Activated CD8-positive, alpha-beta memory T cell treated with anti-CD3 and anti-CD28 coated beads, Interleukin-2, amount 10 ng/mL, durations not matched to agents 7 days and 5 days (primary cell): ENCODE results near the gene PRRC2C. TPM values are rescaled to one million over a fixed set of nuclear protein-coding genes. Genes with fewer than 3 reads are reported as not detected.

Experiments used
- ATAC-seq: fragments of 150-1000 bp; cut with Tn5 transposase; one replicate; pipeline ENCODE4 v1.10.0; 2021; ENCODE audit warnings: moderate library complexity
- CTCF ChIA-PET: fragments of 350-600 bp; sonication (Branson Sonifier 250); formaldehyde crosslinking; loops from one replicate; lab custom pipeline; 2021; ENCODE audit warnings: antibody characterized with exemption; lab: Charles Lee
- DNase-seq: peaks from one replicate; pipeline ENCODE4 v3.0.0-alpha.2; 2020
- H3K27ac Mint-ChIP-seq: one replicate; pipeline ENCODE4 v1.8.0; 2021; ENCODE audit warnings: mild to moderate bottlenecking, mixed read lengths
- H3K27me3 Mint-ChIP-seq: one replicate; pipeline ENCODE4 v1.8.0; 2021; ENCODE audit warnings: mixed read lengths
- H3K36me3 Mint-ChIP-seq: one replicate; pipeline ENCODE4 v1.8.0; 2021; ENCODE audit warnings: mild to moderate bottlenecking, mixed read lengths
- H3K4me1 Mint-ChIP-seq: one replicate; pipeline ENCODE4 v1.8.0; 2021; ENCODE audit warnings: mixed read lengths
- H3K4me3 Mint-ChIP-seq: one replicate; pipeline ENCODE4 v1.8.0; 2021; ENCODE audit warnings: mild to moderate bottlenecking, moderate library complexity, mixed read lengths
- H3K9me3 Mint-ChIP-seq: one replicate; pipeline ENCODE4 v1.8.0; 2022; ENCODE audit warnings: low read depth, mixed read lengths
- total RNA-seq, 2 experiments: library from RNA; stranded (reverse); gene quantifications; one replicate each; pipeline ENCODE4 v1.2.3, GENCODE V29; 2021

Gene PRRC2C
- total RNA-seq, 2 experiments from 2014 or later: 225 to 244 TPM

- peaks cover 9% of the 10 kb centered on the region for H3K27me3 Mint-ChIP-seq
- H3K27ac Mint-ChIP-seq: no peak overlapping the region
- ATAC-seq: no peak
- CTCF ChIA-PET: no interaction called here
- no peaks in the 10 kb centered on the region for H3K9me3 Mint-ChIP-seq
- no peaks in the 10 kb centered on the region for H3K36me3 Mint-ChIP-seq
- H3K4me3 Mint-ChIP-seq: no peak overlapping the region
- no peak for DNase-seq
- no peaks in the 10 kb centered on the region for H3K4me1 Mint-ChIP-seq
Observed at GRCh38 chr1:171635661-171636060, 150.3 kb downstream of the PRRC2C start.

- no peak overlapping the region for H3K27ac Mint-ChIP-seq
Observed at GRCh38 chr1:171636141-171636540, 150.8 kb downstream of the PRRC2C start.

DNA sequence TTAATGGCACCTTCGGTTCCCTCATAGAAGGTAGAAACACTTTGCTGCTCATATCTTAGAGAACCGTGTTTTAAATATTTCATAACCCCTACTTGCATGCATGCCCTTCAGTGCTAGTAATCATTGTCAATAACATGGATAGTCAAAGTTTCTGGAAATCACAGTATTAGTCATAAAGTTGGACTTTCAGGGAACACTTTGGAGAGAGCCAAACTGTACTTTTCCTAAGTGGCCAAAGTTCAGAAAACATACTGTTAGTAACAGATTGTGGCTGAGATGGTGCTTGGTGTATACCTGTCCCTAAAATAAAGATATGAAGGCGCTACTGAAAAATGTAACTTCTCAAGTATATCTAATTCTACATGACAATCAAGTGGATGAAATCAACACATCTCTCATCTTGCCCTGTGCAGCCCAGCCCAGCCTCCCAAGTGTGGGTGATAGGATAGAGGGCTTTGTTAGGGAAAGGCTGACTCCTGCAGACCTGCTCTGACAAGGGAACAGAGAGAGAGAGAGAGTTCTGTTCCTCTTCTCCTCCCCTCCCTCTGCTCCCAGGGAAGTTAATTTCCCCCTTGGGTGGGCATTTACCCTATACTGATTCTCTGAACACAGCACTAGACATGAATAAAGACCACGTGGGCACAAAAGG, 152.7 kb downstream of the PRRC2C start:
- Mint-ChIP-seq H3K4me1 (no peaks in the 10 kb centered on the region), H3K9me3 (no peaks in the 10 kb centered on the region), H3K4me3 (no peak overlapping the region), H3K27ac (no peak overlapping the region), H3K27me3 (peaks cover 5% of the 10 kb centered on the region), H3K36me3 (no peaks in the 10 kb centered on the region)
- CTCF ChIA-PET: no interaction called here
- ATAC-seq: no peak
- DNase-seq: no peak

More at GRCh38 chr1:171636141-171636540, 150.8 kb downstream of the PRRC2C start:
- Mint-ChIP-seq H3K36me3 (no peaks in the 10 kb centered on the region), H3K4me1 (no peaks in the 10 kb centered on the region), H3K27me3 (peaks cover 9% of the 10 kb centered on the region), H3K4me3 (no peak overlapping the region), H3K9me3 (no peaks in the 10 kb centered on the region)
- DNase-seq (no peak), ATAC-seq (no peak)
- CTCF ChIA-PET: no interaction called here

DNA sequence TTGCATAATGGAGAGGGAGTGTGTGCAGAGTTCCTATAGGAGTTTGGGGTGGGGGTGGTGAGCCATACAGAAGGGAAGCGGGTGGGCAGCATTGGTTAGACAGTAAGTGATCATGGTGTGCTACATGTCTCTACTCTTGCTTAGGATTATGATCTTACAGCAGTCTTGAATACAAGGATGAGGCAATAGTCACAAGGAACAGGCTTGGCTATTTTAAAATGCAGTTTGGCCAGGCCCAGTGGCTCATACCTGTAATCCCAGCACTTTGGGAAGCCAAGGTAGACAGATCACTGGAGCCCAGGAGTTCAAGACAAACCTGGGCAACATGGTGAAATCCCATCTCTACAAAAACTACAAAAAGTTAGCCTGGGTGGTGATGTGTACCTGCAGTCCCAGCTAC, 154.9 kb downstream of the PRRC2C start:
- Mint-ChIP-seq H3K4me1 (peaks cover 7% of the 10 kb centered on the region), H3K27ac (no peak overlapping the region), H3K9me3 (no peaks in the 10 kb centered on the region), H3K27me3 (peaks cover 4% of the 10 kb centered on the region), H3K36me3 (no peaks in the 10 kb centered on the region), H3K4me3 (no peak overlapping the region)
- ATAC-seq: no peak
- CTCF ChIA-PET: interaction anchor here (0.7 kb wide), 2 partner anchors 18 to 38 kb away, joined by 3 read pairs; no protein-coding TSS in a partner anchor
- no peak for DNase-seq

GRCh38 chr1:171641076-171641864, 155.9 kb downstream of the PRRC2C start:
- DNase-seq (no peak), ATAC-seq (no peak)
- Mint-ChIP-seq H3K27ac (no peak overlapping the region), H3K9me3 (no peaks in the 10 kb centered on the region), H3K27me3 (peaks cover 4% of the 10 kb centered on the region), H3K4me3 (no peak overlapping the region), H3K4me1 (peaks cover 10% of the 10 kb centered on the region), H3K36me3 (no peaks in the 10 kb centered on the region)
- CTCF ChIA-PET: interaction anchor here (1.2 to 1.8 kb wide), 2 partner anchors 75 to 156 kb away, joined by 3 to 4 read pairs; partner anchors contain the start of gene PRRC2C

- H3K27me3 Mint-ChIP-seq: peaks cover 4% of the 10 kb centered on the region
- CTCF ChIA-PET: interaction anchor here (0.6 to 1.8 kb wide), 3 partner anchors 74 to 344 kb away, joined by 3 to 4 read pairs (median 3); partner anchors contain the start of gene PRRC2C
- H3K4me1 Mint-ChIP-seq: peaks cover 10% of the 10 kb centered on the region
- no peaks in the 10 kb centered on the region for H3K9me3 Mint-ChIP-seq
- DNase-seq (no peak), ATAC-seq (no peak)
- H3K27ac Mint-ChIP-seq: no peak overlapping the region
- no peak overlapping the region for H3K4me3 Mint-ChIP-seq
- no peaks in the 10 kb centered on the region for H3K36me3 Mint-ChIP-seq
Observed at GRCh38 chr1:171642197-171642596, 156.9 kb downstream of the PRRC2C start.

Other genes with a start within 250 kb of the PRRC2C start
- not detected for gene FMO1, start 237.0 kb upstream of the PRRC2C start, total RNA-seq
- gene FMO4, start 171.3 kb upstream of the PRRC2C start, total RNA-seq: 1 to 10 TPM in 1 of 2 experiments, under 1 TPM in 1; 0.91 to 1.5 TPM
- not detected for gene MYOCOS, start 136.7 kb downstream of the PRRC2C start, total RNA-seq
- not detected for gene MYOC, start 167.2 kb downstream of the PRRC2C start, total RNA-seq